Loucy (cell line): Measurements from ENCODE around the gene CAMKMT.

Source experiments
- H2AFZ ChIP-seq: fragments of 200-600 bp; sonication (generic); 2 replicates; pipeline ENCODE4 v1.6.0; 2016; ENCODE audit warnings: antibody characterized with exemption, mild to moderate bottlenecking, low read length, moderate library complexity
- H3F3A ChIP-seq: fragments of 200-600 bp; 2 replicates; pipeline ENCODE4 v1.6.0; 2016; ENCODE audit warnings: antibody characterized with exemption, low read depth, mild to moderate bottlenecking
- H3K27me3 ChIP-seq: fragments of 200-600 bp; sonication (generic); 2 replicates; pipeline ENCODE4 v1.6.1; 2014; ENCODE audit warnings: low read length, mild to moderate bottlenecking; ENCODE audit not compliant: insufficient read depth, poor library complexity, severe bottlenecking
- H3K36me3 ChIP-seq: fragments of 200-600 bp; sonication (generic); 2 replicates; pipeline ENCODE4 v1.6.1; 2016; ENCODE audit warnings: low read length; ENCODE audit not compliant: insufficient read depth
- H3K4me1 ChIP-seq: fragments of 200-600 bp; sonication (generic); 2 replicates; pipeline ENCODE4 v1.5.1; 2014; ENCODE audit warnings: low read length, mild to moderate bottlenecking; ENCODE audit not compliant: insufficient read depth, poor library complexity, severe bottlenecking
- H3K4me2 ChIP-seq: fragments of 200-600 bp; sonication (generic); 2 replicates; pipeline ENCODE4 v1.6.0; 2014; ENCODE audit warnings: antibody characterized with exemption, low read length, low read depth, mild to moderate bottlenecking; ENCODE audit not compliant: poor library complexity, severe bottlenecking
- H3K4me3 ChIP-seq: fragments of 200-600 bp; sonication (generic); 2 replicates; pipeline ENCODE4 v1.5.1; 2014; ENCODE audit warnings: low read length, mild to moderate bottlenecking, mixed read lengths; ENCODE audit not compliant: poor library complexity, severe bottlenecking
- H3K79me2 ChIP-seq: fragments of 200-600 bp; sonication (generic); 2 replicates; pipeline ENCODE4 v1.6.1; 2014; ENCODE audit warnings: low read length; ENCODE audit not compliant: insufficient read depth
- H3K9ac ChIP-seq: fragments of 200-600 bp; sonication (generic); 2 replicates; pipeline ENCODE4 v1.6.0; 2014; ENCODE audit warnings: mild to moderate bottlenecking, low read depth, low read length, moderate library complexity; ENCODE audit not compliant: poor library complexity, severe bottlenecking
- H3K9me2 ChIP-seq: fragments of 200-600 bp; sonication (generic); replicated peaks from 2 replicates; pipeline ENCODE4 v1.6.1; 2016; ENCODE audit warnings: low read depth, low read length, mixed read lengths
- H3K9me3 ChIP-seq: fragments of 200-600 bp; sonication (generic); 2 replicates; pipeline ENCODE4 v1.6.1; 2014; ENCODE audit warnings: mild to moderate bottlenecking, antibody characterized with exemption, low read length, low read depth; ENCODE audit not compliant: insufficient read depth
- H4K20me1 ChIP-seq: fragments of 200-600 bp; sonication (generic); 2 replicates; pipeline ENCODE4 v1.6.0; 2014; ENCODE audit warnings: antibody characterized with exemption, low read length, mild to moderate bottlenecking; ENCODE audit not compliant: insufficient read depth, poor library complexity, severe bottlenecking
- CTCF ChIP-seq: fragments of 200-600 bp; sonication (generic); conservative IDR thresholded peaks from 2 replicates; pipeline ENCODE4 v1.5.1; 2014; ENCODE audit warnings: mild to moderate bottlenecking, antibody characterized with exemption, low read length
- EZH2phosphoT487 ChIP-seq: fragments of 200-600 bp; IDR thresholded peaks from 2 replicates; pipeline ENCODE4 v1.6.1; 2018; ENCODE audit warnings: antibody characterized with exemption, mild to moderate bottlenecking, moderate library complexity, borderline replicate concordance

CAMKMT gene

GRCh38 chr2:44335806-44336538 is 25.8 kb upstream of the CAMKMT start:
- Histone ChIP-seq H3F3A (no peaks in the 10 kb centered on the region), H3K9ac (no peak overlapping the region), H3K36me3 (peaks cover 46% of the 10 kb centered on the region; the same call in 1 of the 2 replicates), H3K27me3 (no peaks in the 10 kb centered on the region), H3K9me3 (peaks cover 6% of the 10 kb centered on the region; the same call in 1 of the 2 replicates), H3K4me3 (no peak overlapping the region), H3K79me2 (no peaks in the 10 kb centered on the region), H2AFZ (no peak overlapping the region), H3K4me1 (no peaks in the 10 kb centered on the region), H3K4me2 (no peak overlapping the region), H4K20me1 (no peaks in the 10 kb centered on the region), H3K9me2 (no peaks in the 10 kb centered on the region)
- no peak for TF ChIP-seq CTCF
- TF ChIP-seq EZH2phosphoT487, result no peak

- Histone ChIP-seq H3K79me2 (no peaks in the 10 kb centered on the region), H3K4me2 (no peak overlapping the region), H3K4me1 (no peaks in the 10 kb centered on the region), H3K9me2 (no peaks in the 10 kb centered on the region), H3F3A (no peaks in the 10 kb centered on the region), H3K9me3 (no peaks in the 10 kb centered on the region), H3K9ac (no peak overlapping the region), H3K36me3 (peaks cover 21% of the 10 kb centered on the region; the same call in 1 of the 2 replicates), H3K27me3 (no peaks in the 10 kb centered on the region), H2AFZ (no peak overlapping the region), H3K4me3 (no peak overlapping the region), H4K20me1 (no peaks in the 10 kb centered on the region)
- peak; percentile 74 for TF ChIP-seq CTCF
- TF ChIP-seq EZH2phosphoT487, result no peak
These were observed 18.9 kb upstream of the CAMKMT start for GRCh38 chr2:44342854-44343253.

GRCh38 chr2:44347526-44347925 is 14.2 kb upstream of the CAMKMT start:
- H3K79me2 ChIP-seq, result no peaks in the 10 kb centered on the region

More at GRCh38 chr2:44347526-44347925, 14.2 kb upstream of the CAMKMT start:
- Histone ChIP-seq H3F3A (no peaks in the 10 kb centered on the region), H3K4me3 (no peak overlapping the region), H4K20me1 (no peaks in the 10 kb centered on the region), H3K9me2 (no peaks in the 10 kb centered on the region), H3K36me3 (0 out of 2 replicates have a peak, but pooled peaks cover 3% of the 10 kb centered on the region), H3K4me1 (no peaks in the 10 kb centered on the region), H3K27me3 (no peaks in the 10 kb centered on the region), H3K9me3 (no peaks in the 10 kb centered on the region), H3K9ac (no peak overlapping the region), H3K4me2 (no peak overlapping the region), H2AFZ (no peak overlapping the region)
- TF ChIP-seq EZH2phosphoT487 (no peak), CTCF (no peak)
